M059J (cell line): Measurements from ENCODE around the gene TEX19. TPM values are rescaled to one million over a fixed set of nuclear protein-coding genes. Genes with fewer than 3 reads are reported as not detected.

Experiments
- DNase-seq: peaks from one replicate; pipeline ENCODE4 v3.0.0-alpha.2; 2012; ENCODE audit warnings: low read depth
- total RNA-seq: library from RNA; depleted of rRNA; stranded (reverse); fragments of >200 nt; shearing (Covaris generic); gene quantifications from 2 replicates; pipeline ENCODE4 v1.2.3, GENCODE V29; 2014

TEX19 gene
- total RNA-seq, 1 experiment from 2014 or later: 0.05 TPM

DNA sequence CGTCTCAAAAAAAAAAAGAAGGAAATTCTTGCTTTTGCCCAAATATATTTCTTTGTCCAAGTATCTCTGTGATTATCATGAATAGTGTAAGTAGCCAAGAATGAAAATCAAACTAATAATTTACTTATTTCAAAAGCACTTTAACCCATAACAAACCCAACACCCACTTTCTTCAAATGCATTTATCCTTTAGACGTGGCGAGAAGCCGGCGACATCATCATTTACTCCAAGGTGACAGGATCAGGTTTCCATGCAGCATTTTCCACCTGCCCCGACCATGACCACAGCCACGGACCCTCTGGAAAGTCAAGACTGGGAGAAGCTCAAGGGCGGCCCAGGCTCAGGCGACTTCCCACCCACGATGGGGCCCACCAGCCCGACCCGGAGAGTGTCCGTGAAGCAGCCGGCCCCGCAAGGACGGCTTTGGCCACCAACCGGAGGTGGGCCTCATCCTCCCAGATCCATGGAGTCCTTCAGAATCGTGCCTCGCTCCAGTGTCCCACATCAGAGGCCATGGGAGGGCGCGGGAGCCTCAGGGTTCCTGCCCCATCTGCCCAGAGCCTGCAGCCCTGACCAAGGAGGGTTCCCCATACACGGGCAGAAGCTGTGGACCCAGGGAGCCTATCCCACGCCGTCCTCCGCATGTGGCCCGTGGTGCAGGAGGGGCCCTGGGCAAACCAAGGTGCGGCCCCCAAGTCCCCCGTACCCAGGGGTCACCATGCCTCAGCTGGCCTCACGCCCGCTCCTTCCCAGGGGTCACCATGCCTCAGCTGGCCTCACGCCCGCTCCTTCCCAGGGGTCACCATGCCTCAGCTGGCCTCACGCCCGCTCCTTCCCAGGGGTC is 31.2 kb downstream of the TEX19 start:
- DNase-seq: no peak

DNA sequence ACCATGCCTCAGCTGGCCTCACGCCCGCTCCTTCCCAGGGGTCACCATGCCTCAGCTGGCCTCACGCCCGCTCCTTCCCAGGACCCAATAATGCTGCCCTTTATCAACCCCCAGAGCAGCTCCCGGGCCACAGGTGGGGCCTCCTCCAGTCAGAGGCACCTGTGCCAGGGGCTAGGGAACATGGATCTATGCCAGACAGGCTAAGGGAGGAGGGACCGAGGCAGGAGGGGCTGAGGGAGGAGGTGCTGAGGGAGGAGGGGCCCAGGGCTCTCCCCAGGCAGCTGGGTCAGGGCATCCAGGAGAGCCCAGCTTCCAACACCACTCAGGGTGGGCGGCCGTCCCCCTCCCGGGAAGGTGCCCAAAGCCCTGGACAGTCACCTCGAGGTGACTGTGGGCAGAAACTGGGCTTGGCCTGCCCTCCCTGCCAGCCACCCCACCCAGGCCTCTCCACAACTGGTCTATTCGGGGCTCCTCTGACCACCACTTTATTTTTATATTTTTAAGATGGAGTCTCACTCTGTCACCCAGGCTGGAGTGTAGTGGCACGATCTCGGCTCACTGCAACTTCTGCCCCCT is 31.9 kb downstream of the TEX19 start:
- DNase-seq: no peak

DNA sequence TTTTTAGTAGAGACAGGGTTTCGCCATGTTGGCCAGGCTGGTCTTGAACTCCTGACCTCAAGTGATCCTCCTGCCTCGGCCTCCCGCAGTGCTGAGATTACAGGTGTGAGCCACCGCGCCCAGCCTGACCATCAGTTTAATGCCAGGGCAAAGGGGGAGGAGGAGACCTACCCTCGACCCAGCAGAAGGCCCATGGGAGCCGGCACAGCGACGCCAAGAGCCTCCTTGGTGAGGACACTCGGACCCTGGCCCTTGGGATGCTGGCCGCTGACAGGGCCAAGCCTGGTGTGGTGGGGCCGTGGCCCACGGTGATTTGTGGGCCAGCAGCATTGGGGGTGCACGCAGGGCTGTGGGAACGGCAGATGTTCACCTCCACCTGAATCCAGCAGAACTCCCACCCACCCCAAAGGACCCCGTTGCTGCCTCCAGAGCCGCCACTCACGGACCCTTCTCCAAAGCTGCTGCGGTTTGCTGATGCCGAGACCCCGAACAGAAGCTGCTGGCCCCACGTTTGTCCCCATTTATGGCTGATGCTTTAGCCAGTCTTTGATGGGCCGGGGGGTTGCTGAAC is 32.5 kb downstream of the TEX19 start:
- DNase-seq: no peak

DNA sequence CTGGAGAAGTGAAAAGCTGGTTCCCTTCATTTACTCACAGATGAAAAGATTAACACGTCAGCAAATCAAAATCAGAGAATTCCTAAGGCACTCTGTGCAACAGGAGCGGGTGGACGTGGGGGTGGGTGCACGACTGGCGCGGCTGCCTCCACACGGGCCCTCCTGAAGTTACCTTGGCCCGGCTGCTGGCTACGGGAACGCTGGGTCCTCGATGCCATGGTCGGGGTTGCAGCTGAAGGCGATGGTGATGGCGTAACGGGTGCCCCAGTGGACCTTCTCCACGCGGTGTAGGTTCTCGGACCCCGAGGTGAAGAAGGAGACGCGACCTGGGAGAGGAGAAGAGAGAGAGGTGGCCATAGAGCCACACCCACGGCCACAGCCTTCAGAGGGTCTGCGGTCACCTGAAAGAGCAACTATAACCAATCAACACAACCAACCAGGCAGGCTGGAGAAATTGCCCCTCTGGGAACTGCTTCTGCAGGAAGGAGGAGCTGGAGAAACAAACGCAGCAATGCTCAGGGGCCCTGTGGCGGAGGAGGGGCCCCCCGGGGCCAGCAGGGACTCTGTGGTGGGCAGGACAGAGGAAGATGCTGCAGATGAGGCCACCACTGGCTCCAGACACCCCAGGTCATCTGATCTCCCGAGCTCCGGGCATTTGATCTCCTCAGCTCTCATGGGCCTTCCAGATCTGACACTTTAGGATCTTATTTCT is 33.3 kb downstream of the TEX19 start:
- DNase-seq: no peak

DNA sequence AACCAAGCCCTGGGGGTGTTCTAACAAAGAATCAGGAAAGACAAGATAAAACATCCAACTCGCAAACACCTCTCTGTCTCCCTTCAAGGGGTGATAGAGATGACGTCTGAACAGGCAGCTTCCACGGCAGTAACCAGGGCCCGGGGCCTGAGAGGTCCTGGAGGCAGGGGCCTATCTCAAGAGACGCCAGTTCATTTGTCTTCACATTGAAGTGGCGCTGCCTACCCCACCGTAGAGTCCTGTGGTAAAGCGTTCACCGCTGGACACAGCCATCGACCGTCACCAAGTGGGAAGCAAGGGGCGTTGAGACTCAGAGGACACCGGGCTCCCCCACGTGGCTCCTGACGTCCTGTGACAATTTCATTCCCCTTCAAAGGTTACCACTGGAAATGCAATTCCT is 33.9 kb downstream of the TEX19 start:
- no peak for DNase-seq

DNA sequence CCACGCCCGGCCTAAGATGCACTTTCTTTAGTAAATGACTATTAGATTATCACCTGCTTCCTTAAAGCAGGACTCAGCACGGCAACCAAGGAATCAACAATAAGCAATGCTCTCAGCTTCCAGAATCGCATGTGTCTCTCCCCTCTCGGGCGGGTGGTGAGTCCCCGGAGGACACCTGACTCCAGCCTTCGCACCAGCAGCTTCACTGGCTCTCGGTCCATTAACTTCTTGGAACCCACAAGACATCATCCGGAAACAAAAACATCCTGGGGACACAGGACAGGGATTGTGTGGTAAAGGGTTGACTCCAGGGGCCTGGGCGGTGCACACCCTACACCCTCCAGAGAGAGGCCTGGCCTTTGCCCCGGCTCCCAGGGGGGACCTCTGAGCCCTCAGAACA is 35.2 kb downstream of the TEX19 start:
- no peak for DNase-seq

DNA sequence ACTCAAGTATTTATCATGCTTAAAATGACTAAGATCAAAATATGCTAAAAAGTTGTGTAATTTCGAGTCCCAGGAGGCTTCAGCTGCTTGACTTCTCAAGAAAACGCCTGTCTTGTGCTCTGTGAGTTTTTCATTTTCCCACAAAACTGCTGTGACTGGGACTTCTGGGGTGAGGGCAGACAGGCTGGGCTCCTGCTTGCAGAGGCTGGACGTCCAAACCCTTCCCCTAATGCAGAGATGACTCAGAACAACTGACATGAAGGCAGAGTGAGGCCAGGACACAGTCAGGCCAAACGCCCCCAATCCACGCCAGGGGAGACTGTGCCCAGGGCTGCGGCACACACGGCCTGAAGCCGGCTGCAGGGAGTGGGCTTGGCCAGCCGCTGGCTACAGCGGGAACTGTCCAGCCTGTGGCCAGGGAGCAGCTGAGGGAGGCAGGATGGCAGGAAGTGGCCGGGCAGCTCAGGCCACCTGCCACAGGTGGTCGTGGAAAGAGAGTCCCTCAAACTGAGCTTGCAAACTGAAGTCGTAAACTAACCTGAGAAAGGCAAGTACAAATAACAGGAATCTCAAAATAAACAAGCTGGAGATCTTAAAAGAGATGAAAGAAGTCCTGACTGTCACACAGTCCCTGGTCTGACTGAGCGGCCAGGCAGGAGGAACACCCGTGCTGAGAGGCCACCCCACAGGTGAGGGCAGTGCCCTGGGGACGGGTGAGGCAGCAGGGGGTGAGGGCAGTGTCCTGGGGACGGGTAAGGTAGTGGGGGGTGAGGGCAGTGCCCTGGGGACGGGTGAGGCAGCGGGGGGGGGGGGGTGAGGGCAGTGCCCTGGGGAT is 37.8 kb downstream of the TEX19 start:
- peak; percentile 29 for DNase-seq

DNA sequence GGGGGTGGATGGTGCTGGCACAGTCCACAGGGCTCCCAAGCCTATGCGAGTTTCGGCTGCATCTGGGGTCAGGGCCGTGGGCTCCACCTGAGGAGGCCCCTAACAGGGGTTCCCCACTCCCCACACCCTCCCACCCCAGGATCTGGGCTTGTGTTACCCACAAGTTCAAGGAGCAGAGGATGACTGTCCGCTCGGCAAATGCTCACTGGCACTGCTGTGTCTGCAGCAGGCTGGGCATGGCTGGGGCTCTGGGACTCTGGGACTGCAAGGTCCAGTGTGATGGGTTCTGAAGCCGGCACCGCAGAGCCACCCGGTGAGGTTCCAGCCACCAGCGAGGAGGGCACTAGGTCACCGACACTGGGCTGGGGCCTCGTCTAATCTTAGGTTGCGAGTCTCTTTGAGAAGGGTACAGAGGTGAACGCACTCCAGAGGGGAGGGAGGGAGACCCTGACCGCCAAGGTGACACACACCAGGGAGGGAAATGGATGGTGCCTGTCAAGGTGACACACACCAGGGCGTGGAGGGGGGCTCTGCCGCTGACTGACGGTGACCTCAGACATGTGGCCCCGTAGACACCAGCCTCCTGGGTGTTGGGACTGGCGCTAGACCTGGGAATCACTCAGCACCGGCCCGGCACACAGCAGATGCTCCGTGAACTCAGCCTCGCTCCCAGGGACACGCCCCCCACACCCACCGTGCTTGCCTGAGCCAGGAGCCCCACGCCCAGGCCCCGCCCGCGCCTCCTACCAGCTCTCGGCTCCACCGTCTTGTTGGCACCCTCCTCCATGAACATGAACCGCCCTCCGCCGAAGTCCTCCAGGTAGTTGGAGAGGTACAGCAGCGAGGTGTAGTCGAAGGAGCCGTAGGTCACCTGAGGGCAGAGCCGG is 38.6 kb downstream of the TEX19 start:
- DNase-seq: no peak

DNA sequence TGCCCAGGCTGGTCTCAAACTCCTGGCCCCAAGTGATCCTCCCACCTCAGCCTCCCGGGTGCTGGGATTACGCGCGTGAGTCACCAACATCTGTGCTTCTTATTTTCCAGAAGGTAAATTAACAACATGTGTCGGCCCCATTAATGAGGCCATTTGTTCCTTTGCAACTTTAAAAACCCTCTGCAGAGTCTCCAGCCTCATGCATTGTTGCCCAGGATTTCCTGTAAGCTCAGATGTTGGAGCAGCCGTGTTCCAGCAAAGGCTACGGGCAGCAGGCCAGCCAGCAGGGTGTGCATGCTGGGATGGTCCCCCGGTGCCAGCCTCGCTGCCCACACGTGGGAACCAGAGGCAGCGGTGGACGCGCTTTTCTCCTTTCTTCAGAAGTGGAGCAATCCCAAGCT is 40.0 kb downstream of the TEX19 start:
- DNase-seq: no peak

DNA sequence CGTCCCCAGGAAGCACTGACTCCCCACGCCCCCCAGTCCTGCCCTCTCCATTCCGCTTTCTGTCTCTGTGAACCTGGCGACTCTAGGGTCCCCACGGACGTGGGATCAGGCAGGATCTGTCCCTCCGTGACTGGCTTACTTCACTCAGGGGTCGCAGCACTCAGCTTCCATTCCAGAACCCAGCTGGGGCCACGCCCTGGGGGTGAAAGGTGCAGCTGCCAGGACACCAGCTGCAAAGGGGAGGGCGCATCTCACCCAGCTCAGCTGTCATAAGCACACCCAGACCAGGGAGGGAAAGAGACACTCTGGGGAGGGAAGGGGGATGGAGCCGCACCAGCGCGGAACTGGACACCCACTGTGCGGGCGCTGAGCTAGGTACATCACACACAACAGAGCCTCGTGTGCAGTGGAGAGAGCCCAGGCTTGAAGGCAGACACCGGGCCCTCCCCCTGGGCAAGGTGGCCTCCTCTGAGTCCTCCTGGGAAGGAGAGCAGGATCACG is 40.6 kb downstream of the TEX19 start:
- DNase-seq: no peak

DNA sequence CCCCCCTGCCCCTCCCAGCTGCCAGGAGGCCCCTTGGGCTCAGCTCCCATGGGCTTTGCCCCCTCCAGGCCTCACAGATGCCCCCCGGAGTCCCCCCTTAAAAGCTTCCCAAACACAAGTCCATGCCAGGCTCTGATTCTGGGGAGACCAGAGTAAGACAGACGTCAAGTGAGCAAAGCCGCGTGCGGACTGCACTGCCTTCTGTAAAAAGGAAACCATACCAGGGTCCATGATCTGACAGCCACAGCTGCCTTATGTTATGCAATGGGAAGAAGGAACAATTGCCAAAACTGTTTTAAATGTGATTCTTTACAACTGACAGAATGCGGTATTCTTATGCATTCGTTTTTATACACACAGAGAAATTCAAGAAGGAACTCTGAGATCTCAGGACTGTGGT is 41.2 kb downstream of the TEX19 start:
- DNase-seq: no peak

DNA sequence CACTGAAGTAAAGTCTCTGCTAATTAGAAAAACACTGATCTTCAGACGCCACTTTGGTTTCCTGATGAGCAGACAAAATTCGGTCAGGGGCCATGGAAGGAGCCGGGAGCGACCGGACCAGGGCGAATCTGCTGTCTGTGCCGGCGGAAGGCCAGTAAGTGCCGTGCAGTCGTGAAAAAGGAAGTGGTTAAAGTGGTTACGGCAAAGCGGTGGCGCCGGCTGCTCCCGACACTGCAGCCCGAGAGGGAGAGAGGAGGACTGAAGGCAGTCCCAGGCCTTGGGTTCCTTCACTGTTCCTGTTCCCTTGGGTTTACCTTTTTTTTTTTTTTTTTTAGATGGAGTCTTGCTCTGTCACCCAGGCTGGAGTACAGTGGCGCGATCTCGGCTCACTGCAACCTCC is 41.8 kb downstream of the TEX19 start:
- DNase-seq: no peak

DNA sequence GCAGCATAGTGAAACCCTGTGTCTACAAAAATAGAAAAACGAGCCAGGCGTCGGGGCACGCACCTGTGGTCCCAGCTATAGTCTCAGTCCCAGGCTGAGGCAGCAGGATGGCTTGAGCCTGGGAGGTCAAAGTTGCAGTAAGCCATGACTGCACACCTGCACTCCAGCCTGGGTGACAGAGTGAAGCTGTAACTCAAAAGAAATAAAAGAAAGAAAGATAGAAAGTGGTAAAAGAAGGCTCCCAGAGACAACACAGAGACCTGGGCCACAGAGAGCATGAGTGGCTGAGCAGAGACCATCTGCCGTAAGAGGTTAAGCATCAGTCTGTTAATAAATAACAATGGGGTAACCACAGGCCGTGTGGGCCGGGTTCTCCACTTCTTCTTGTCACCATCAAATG is 43.8 kb downstream of the TEX19 start:
- no peak for DNase-seq

DNA sequence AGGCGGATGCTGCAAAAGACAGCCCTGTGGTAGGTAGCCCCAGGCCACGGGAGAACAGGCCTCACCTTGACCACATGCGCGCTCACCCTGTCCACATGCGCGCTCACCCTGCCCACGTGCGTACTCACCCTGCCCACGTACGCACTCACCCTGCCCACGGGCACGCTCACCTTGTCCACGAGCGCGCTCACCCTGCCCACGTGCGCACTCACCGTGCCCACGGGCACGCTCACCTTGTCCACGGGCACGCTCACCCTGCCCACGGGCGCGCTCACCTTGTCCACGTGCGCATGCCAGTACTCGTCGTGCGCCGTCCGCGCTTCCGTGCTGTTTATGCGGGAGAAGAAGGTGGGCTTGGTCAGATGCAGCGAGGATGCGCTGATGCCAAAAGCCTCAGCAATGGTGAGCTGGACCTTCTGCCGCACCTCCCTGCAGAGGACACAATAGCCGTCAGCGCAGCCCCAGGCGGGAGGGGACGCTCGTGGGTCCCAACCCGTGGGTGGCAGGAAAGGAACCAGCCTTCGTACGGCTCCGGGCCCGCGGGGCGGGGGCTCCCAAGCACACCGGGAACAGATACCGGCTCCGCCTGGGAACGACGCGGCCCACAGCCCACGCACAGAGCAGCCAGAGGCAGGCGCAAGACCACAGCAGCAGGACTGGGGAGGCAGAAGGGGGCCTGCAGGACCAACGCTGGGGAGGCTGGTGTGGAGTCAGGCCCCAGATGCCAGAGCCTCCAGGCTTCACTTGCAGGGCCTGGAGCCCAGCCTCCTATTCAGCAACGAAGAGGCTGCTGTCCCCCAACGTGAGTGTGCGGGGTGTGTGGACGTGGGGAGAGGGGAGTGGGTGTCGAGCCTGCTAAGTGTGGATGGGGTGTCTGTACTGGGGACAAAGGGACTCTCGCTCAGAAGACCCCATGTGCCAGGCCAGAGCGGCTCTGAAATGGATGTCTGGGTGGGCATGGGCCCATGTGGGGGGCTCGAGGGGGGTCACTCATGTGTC is 44.9 kb downstream of the TEX19 start:
- DNase-seq: no peak

DNA sequence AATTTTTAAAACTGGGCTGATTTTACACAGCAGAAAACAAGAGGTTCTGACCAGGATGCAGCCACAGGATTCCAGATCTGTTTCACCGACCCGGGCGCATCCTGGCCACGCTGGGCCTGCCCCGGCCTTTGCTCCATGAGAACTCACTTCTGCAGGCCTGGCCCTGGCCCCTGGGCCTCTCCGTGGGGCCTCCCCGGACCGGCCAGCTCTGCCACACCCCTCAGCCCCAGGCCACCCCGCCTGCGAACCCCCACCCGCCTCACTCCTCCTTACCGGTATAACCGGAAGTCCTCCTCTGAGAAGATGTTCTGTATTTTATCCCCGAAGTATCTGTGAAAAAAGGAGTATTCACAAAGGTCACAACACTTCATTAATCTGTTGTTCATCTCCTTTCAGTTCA is 46.0 kb downstream of the TEX19 start:
- no peak for DNase-seq

DNA sequence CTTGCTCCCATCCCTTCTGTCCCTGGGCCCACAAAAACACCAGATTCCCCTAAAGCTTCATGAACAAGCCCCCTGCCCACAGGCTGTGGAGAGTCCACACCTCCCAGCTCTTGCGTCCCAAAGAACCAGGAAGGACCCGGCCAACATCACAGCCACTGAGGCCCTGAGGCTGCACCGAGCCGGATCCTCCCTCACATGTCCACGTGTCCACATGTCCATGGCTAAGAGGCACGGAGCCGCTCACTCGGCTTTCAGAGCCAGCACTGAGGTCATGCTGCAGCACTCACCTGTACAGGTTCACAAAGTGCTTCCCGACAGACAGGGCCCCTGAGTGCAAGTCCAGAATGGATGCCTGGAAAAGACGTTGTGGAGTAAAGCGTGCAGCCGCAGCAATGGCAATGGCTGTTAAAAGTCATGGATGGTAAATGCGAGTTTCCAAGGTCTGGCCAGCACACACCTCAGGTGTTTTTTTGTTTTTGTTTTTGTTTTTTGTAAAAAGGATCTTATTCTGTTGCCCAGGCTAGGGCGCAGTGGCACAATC is 47.2 kb downstream of the TEX19 start:
- no peak for DNase-seq

DNA sequence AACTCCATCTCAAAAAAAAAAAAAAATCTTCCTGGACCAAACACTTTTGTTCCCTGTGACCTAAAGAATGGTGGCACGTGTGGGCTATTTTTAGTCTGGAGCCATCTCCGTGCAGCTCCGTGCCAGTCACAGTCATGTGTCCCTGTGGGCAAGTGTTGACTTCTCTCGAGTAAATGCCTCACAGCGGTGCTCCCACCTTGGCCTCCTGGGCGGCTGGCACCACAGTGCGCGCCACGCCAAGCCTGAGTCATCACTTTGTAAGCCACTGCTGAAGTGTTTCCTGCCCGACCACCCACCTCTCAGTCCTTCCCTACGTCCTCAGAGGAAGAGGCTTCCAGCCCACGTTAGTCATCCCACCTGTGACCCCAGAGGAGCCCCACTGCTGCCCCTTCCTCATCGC is 48.2 kb downstream of the TEX19 start:
- peak; percentile 80 for DNase-seq

DNA sequence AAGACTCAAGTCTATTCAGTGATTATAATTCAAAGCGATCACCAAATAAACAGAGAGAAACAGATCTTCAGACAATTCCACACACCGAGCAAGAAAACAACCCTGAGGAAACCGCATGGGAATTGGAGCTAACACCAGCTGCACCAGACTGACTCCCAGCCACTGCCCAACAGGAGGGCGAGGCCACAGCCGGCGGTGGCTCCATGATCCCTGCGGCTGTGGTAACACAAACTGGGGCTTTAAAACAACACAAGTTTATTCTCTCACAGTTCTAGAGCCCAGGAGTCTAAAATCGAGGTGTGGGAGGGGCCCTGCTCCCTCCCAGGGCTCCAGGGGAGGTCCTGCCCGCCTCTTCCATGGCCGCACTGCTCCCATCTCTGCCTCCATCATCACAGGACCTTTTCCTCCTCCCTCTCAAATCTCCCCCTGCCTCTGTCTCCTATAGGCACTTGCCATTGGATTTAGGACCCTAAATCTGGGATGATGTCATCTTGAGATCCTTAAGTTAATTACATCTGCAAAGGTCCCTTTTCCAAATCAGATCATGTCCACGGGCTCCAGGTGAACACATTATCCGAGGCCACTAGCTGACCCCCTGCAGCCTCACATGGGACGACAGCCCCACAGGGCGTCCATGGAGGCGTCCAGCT is 49.4 kb downstream of the TEX19 start:
- DNase-seq: no peak
